GM21717 (cell line): Measurements from ENCODE around the gene F5.

Source experiments
- ATAC-seq: cut with Tn5 transposase; IDR thresholded peaks from one replicate; pipeline ENCODE4 v1.9.1; 2021; ENCODE audit warnings: mild to moderate bottlenecking, moderate library complexity; ENCODE audit not compliant: unreplicated experiment

F5 gene

GRCh38 chr1:169588785-169589485, 2.7 kb upstream of the F5 start:
- ATAC-seq: no peak

GRCh38 chr1:169588112-169588511, 1.8 kb upstream of the F5 start:
- no peak for ATAC-seq

GRCh38 chr1:169586067-169586394, 250 bp downstream of the F5 start:
- no peak for ATAC-seq

GRCh38 chr1:169585181-169585580, 1.1 kb downstream of the F5 start:
- no peak for ATAC-seq

GRCh38 chr1:169584483-169585144, 1.7 kb downstream of the F5 start:
- ATAC-seq: no peak

- no peak for ATAC-seq
Measured at GRCh38 chr1:169577981-169578738, 8.1 kb downstream of the F5 start.

GRCh38 chr1:169576935-169577331, 9.3 kb downstream of the F5 start:
- no peak for ATAC-seq

GRCh38 chr1:169576241-169576934, 9.9 kb downstream of the F5 start:
- ATAC-seq: no peak

GRCh38 chr1:169574336-169574735, 11.9 kb downstream of the F5 start:
- no peak for ATAC-seq

GRCh38 chr1:169572187-169572586, 14.1 kb downstream of the F5 start:
- ATAC-seq: no peak

GRCh38 chr1:169571450-169571849, 14.8 kb downstream of the F5 start:
- ATAC-seq: no peak

- no peak for ATAC-seq
Measured at GRCh38 chr1:169570172-169570574, 16.1 kb downstream of the F5 start.

GRCh38 chr1:169568497-169568896, 17.8 kb downstream of the F5 start:
- no peak for ATAC-seq

- ATAC-seq: no peak
Measured at GRCh38 chr1:169565335-169566271, 20.7 kb downstream of the F5 start.

GRCh38 chr1:169563650-169564049, 22.6 kb downstream of the F5 start:
- no peak for ATAC-seq

GRCh38 chr1:169563019-169563615, 23.2 kb downstream of the F5 start:
- ATAC-seq: no peak

GRCh38 chr1:169561692-169562091, 24.6 kb downstream of the F5 start:
- no peak for ATAC-seq

- ATAC-seq: no peak
Measured at GRCh38 chr1:169557131-169557530, 29.1 kb downstream of the F5 start.

GRCh38 chr1:169550294-169550693, 36.0 kb downstream of the F5 start:
- ATAC-seq: no peak

- no peak for ATAC-seq
Measured at GRCh38 chr1:169548282-169548681, 38.0 kb downstream of the F5 start.
